ENCODE data around the gene TNIK.

The TNIK gene

GRCh38 chr3:171173736-171174135 lies 286.5 kb downstream of the TNIK start:
- no peak for TF ChIP-seq CTCF (IDR thresholded peaks at IDR 0.05; ENCODE audit: poor library complexity, severe bottlenecking)

GRCh38 chr3:171172070-171172469 lies 288.1 kb downstream of the TNIK start:
- ATAC-seq (ENCODE audit: low read depth) = no peak
- DNase-seq (ENCODE audit: low spot score) = no peak
- no peaks in the 10 kb centered on the region for H3K27me3 ChIP-seq (ENCODE audit: insufficient read depth, poor library complexity, severe bottlenecking)

More at GRCh38 chr3:171173736-171174135, 286.5 kb downstream of the TNIK start:
- Histone ChIP-seq H3K36me3 (ENCODE audit: low read depth) (no peaks in the 10 kb centered on the region), H3K9me3 (ENCODE audit: severe bottlenecking) (no peaks in the 10 kb centered on the region), H3K4me1 (ENCODE audit: insufficient read depth, poor library complexity, severe bottlenecking) (no peaks in the 10 kb centered on the region), H3K27me3 (ENCODE audit: insufficient read depth, poor library complexity, severe bottlenecking) (no peaks in the 10 kb centered on the region), H3K4me3 (ENCODE audit: severe bottlenecking) (no peak overlapping the region), H3K27ac (ENCODE audit: poor library complexity, severe bottlenecking) (no peak overlapping the region)
- no peak for ATAC-seq (ENCODE audit: low read depth)
- DNase-seq (ENCODE audit: low spot score) = no peak

GRCh38 chr3:171169866-171170265 lies 290.3 kb downstream of the TNIK start:
- H3K4me1 ChIP-seq (ENCODE audit: insufficient read depth, poor library complexity, severe bottlenecking) = no peaks in the 10 kb centered on the region
- H3K36me3 ChIP-seq (ENCODE audit: low read depth) = no peaks in the 10 kb centered on the region
- no peak overlapping the region for H3K4me3 ChIP-seq (ENCODE audit: severe bottlenecking)
- no peak for TF ChIP-seq CTCF (IDR thresholded peaks at IDR 0.05; ENCODE audit: poor library complexity, severe bottlenecking)
- H3K27me3 ChIP-seq (ENCODE audit: insufficient read depth, poor library complexity, severe bottlenecking) = no peaks in the 10 kb centered on the region
- DNase-seq (ENCODE audit: low spot score) (no peak), ATAC-seq (ENCODE audit: low read depth) (no peak)
- H3K9me3 ChIP-seq (ENCODE audit: severe bottlenecking) = no peaks in the 10 kb centered on the region
- no peak overlapping the region for H3K27ac ChIP-seq (ENCODE audit: poor library complexity, severe bottlenecking)

More at GRCh38 chr3:171172070-171172469, 288.1 kb downstream of the TNIK start:
- no peaks in the 10 kb centered on the region for H3K9me3 ChIP-seq (ENCODE audit: severe bottlenecking)
- no peak overlapping the region for H3K27ac ChIP-seq (ENCODE audit: poor library complexity, severe bottlenecking)
- peak; percentile 5 for TF ChIP-seq CTCF (IDR thresholded peaks at IDR 0.05; ENCODE audit: poor library complexity, severe bottlenecking)
- no peak overlapping the region for H3K4me3 ChIP-seq (ENCODE audit: severe bottlenecking)
- H3K4me1 ChIP-seq (ENCODE audit: insufficient read depth, poor library complexity, severe bottlenecking) = no peaks in the 10 kb centered on the region
- no peaks in the 10 kb centered on the region for H3K36me3 ChIP-seq (ENCODE audit: low read depth)

DNA sequence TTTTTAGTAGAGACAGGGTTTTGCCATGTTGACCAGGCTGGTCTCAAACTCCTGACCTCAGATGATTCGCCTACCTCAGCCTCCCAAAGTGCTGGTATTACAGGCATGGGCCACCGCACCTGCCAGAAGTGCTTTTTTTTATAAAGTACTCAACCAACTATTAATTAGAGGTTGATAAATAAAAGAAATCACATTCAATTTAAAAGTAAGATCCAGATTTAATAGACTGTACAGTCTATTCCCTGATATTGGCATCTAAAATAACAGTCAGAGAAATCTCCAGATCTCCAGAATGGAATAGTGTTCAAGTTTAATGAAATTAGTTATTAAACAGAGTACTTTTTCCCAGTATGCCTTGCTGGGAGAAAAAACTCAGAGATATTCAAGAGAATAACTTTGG lies 290.8 kb downstream of the TNIK start:
- no peak overlapping the region for H3K4me3 ChIP-seq (ENCODE audit: severe bottlenecking)
- DNase-seq (ENCODE audit: low spot score) (no peak), ATAC-seq (ENCODE audit: low read depth) (no peak)
- H3K36me3 ChIP-seq (ENCODE audit: low read depth) = no peaks in the 10 kb centered on the region
- no peak for TF ChIP-seq CTCF (IDR thresholded peaks at IDR 0.05; ENCODE audit: poor library complexity, severe bottlenecking)
- H3K9me3 ChIP-seq (ENCODE audit: severe bottlenecking) = no peaks in the 10 kb centered on the region
- no peak overlapping the region for H3K27ac ChIP-seq (ENCODE audit: poor library complexity, severe bottlenecking)
- no peaks in the 10 kb centered on the region for H3K27me3 ChIP-seq (ENCODE audit: insufficient read depth, poor library complexity, severe bottlenecking)
- H3K4me1 ChIP-seq (ENCODE audit: insufficient read depth, poor library complexity, severe bottlenecking) = no peaks in the 10 kb centered on the region

- no peak for ATAC-seq (ENCODE audit: low read depth)
Observed at GRCh38 chr3:171168551-171168950, 291.7 kb downstream of the TNIK start.

More at GRCh38 chr3:171168551-171168950, 291.7 kb downstream of the TNIK start:
- H3K4me3 ChIP-seq (ENCODE audit: severe bottlenecking) = no peak overlapping the region
- no peaks in the 10 kb centered on the region for H3K4me1 ChIP-seq (ENCODE audit: insufficient read depth, poor library complexity, severe bottlenecking)
- H3K27ac ChIP-seq (ENCODE audit: poor library complexity, severe bottlenecking) = no peak overlapping the region
- no peak for TF ChIP-seq CTCF (IDR thresholded peaks at IDR 0.05; ENCODE audit: poor library complexity, severe bottlenecking)
- H3K27me3 ChIP-seq (ENCODE audit: insufficient read depth, poor library complexity, severe bottlenecking) = no peaks in the 10 kb centered on the region
- no peaks in the 10 kb centered on the region for H3K36me3 ChIP-seq (ENCODE audit: low read depth)
- DNase-seq (ENCODE audit: low spot score) = no peak
- H3K9me3 ChIP-seq (ENCODE audit: severe bottlenecking) = no peaks in the 10 kb centered on the region

All from RWPE2 (cell line).